Esophagus squamous epithelium (tissue), 4 donors: ENCODE results near the gene SPATA18.

Source experiments
- CTCF ChIP-seq, 6 experiments: fragments of 450-650 bp in 4 of 6; fragments of 200-600 bp in 2 of 6; sonication (generic) in 2 of 6; IDR thresholded peaks; one replicate each; pipeline ENCODE4 v1.5.1; 2016 to 2019; ENCODE audit warnings: antibody characterized with exemption in 6 of 6, mild to moderate bottlenecking in 4 of 6, moderate library complexity in 4 of 6
- POLR2A ChIP-seq, 4 donors: fragments of 450-650 bp; IDR thresholded peaks; one replicate each; pipeline ENCODE4 v1.6.1; 2017; ENCODE audit warnings: antibody characterized with exemption in 4 of 4, mild to moderate bottlenecking in 4 of 4, moderate library complexity in 3 of 4

GRCh38 chr4:52014903-52015302, 36.2 kb upstream of the SPATA18 start:
- TF ChIP-seq CTCF (IDR thresholded peaks at IDR 0.05) (no peak), POLR2A (IDR thresholded peaks at IDR 0.05) (no peak)
